HG02763 (cell line): ENCODE measurements around the gene ATP5IF1.

ENCODE experiments used
- ATAC-seq: cut with Tn5 transposase; IDR thresholded peaks from one replicate; pipeline ENCODE4 v1.9.1; 2021; ENCODE audit warnings: mild to moderate bottlenecking, moderate library complexity; ENCODE audit not compliant: unreplicated experiment

Gene ATP5IF1

GRCh38 chr1:28264897-28265296 is 29.0 kb downstream of the ATP5IF1 start:
- no peak for ATAC-seq

- ATAC-seq: no peak
These were observed 29.7 kb downstream of the ATP5IF1 start for GRCh38 chr1:28265577-28265976.

- ATAC-seq: no peak
These were observed 31.0 kb downstream of the ATP5IF1 start for GRCh38 chr1:28266920-28267322.

- ATAC-seq: no peak
These were observed 31.7 kb downstream of the ATP5IF1 start for GRCh38 chr1:28267633-28268032.

GRCh38 chr1:28269529-28269928 is 33.6 kb downstream of the ATP5IF1 start:
- no peak for ATAC-seq

GRCh38 chr1:28272215-28272852 is 36.4 kb downstream of the ATP5IF1 start:
- ATAC-seq: no peak

- no peak for ATAC-seq
These were observed 37.4 kb downstream of the ATP5IF1 start for GRCh38 chr1:28273216-28273860.

- ATAC-seq: no peak
These were observed 42.8 kb downstream of the ATP5IF1 start for GRCh38 chr1:28278763-28279162.

- ATAC-seq: no peak
These were observed 43.8 kb downstream of the ATP5IF1 start for GRCh38 chr1:28279721-28280120.

- ATAC-seq: no peak
These were observed 44.6 kb downstream of the ATP5IF1 start for GRCh38 chr1:28280501-28280900.

- ATAC-seq: no peak
These were observed 45.1 kb downstream of the ATP5IF1 start for GRCh38 chr1:28280977-28281381.

- no peak for ATAC-seq
These were observed 45.9 kb downstream of the ATP5IF1 start for GRCh38 chr1:28281608-28282425.

- no peak for ATAC-seq
These were observed 46.8 kb downstream of the ATP5IF1 start for GRCh38 chr1:28282426-28283407.

GRCh38 chr1:28286111-28286510 is 50.2 kb downstream of the ATP5IF1 start:
- ATAC-seq: no peak
